Colonic mucosa (tissue), 4 donors: ENCODE data around the gene TTLL11. TPM values are rescaled to one million over a fixed set of nuclear protein-coding genes. Genes with fewer than 3 reads are reported as not detected.

Experiments used
- DNase-seq: peaks from one replicate; pipeline ENCODE4 v3.0.0-alpha.2; 2020
- H3K27ac ChIP-seq: fragments of 200-600 bp; one replicate; pipeline ENCODE4 v1.8.0; 2021
- H3K27me3 ChIP-seq: fragments of 200-600 bp; one replicate; pipeline ENCODE4 v1.8.0; 2021
- H3K36me3 ChIP-seq: fragments of 200-600 bp; one replicate; pipeline ENCODE4 v1.8.0; 2021
- H3K4me1 ChIP-seq: fragments of 200-600 bp; one replicate; pipeline ENCODE4 v1.8.0; 2021; ENCODE audit warnings: mild to moderate bottlenecking
- H3K4me3 ChIP-seq: fragments of 200-600 bp; one replicate; pipeline ENCODE4 v1.8.0; 2021
- H3K9ac ChIP-seq, 2 donors: one replicate each; pipeline ENCODE4 v1.7.0; 2013; ENCODE audit warnings: control low read depth in 2 of 2, low read depth in 2 of 2, low read length in 2 of 2
- H3K9me3 ChIP-seq: fragments of 200-600 bp; one replicate; pipeline ENCODE4 v1.8.0; 2021
- CTCF ChIP-seq: fragments of 200-600 bp; IDR thresholded peaks from one replicate; pipeline ENCODE4 v1.8.0; 2022; ENCODE audit warnings: antibody characterized with exemption, mild to moderate bottlenecking
- intact Hi-C: fragments of 100-400 bp; cut with DNase I; formaldehyde crosslinking; loops from one replicate; pipeline ENCODE4 v1.14.1; 2022
- total RNA-seq, 2 donors: library from RNA; stranded (reverse); fragmentation: NEBNext Ultra II Directional in 1 of 2; extraction: Animal tissue kit (Norgen Biotek cat#: 25700) in 1 of 2; gene quantifications; one replicate each; pipeline ENCODE4 v1.2.1, GENCODE V29; 2021
- donor health status: healthy.
- donor health status: DM: no; HTN: no; CAD: no.
- donor health status: DM: no; HTN: no; CAD: no.

TTLL11 gene
- total RNA-seq, 2 donors from 2014 or later: 5.1 to 5.5 TPM

GRCh38 chr9:122090287-122090883 is 2.7 kb downstream of the TTLL11 start:
- H3K4me3 ChIP-seq: no peak overlapping the region
- no peak for DNase-seq
- H3K9me3 ChIP-seq: no peaks in the 10 kb centered on the region
- H3K27me3 ChIP-seq: no peaks in the 10 kb centered on the region
- H3K9ac ChIP-seq: no peak overlapping the region
- TF ChIP-seq CTCF: no peak
- no peak overlapping the region for H3K27ac ChIP-seq
- H3K36me3 ChIP-seq: no peaks in the 10 kb centered on the region
- intact Hi-C loops: loop anchor here (10.0 kb wide), 1 partner anchor 546 kb away; no protein-coding TSS in a partner anchor
- peaks cover 10% of the 10 kb centered on the region for H3K4me1 ChIP-seq

GRCh38 chr9:122088880-122089706 is 4.0 kb downstream of the TTLL11 start:
- H3K27me3 ChIP-seq: no peaks in the 10 kb centered on the region
- peaks cover 10% of the 10 kb centered on the region for H3K4me1 ChIP-seq
- no peak for DNase-seq
- no peaks in the 10 kb centered on the region for H3K36me3 ChIP-seq
- H3K4me3 ChIP-seq: no peak overlapping the region
- TF ChIP-seq CTCF: no peak
- H3K9ac ChIP-seq: no peak overlapping the region
- no peaks in the 10 kb centered on the region for H3K9me3 ChIP-seq
- H3K27ac ChIP-seq: no peak overlapping the region
- intact Hi-C loops: no loop called here

GRCh38 chr9:122087406-122088200 is 5.5 kb downstream of the TTLL11 start:
- H3K27ac ChIP-seq: peak overlapping the region; percentile 1
- H3K36me3 ChIP-seq: no peaks in the 10 kb centered on the region

GRCh38 chr9:122086873-122087272 is 6.2 kb downstream of the TTLL11 start:
- H3K4me3 ChIP-seq: no peak overlapping the region
- intact Hi-C loops: no loop called here
- no peak overlapping the region for H3K9ac ChIP-seq
- H3K9me3 ChIP-seq: no peaks in the 10 kb centered on the region
- no peaks in the 10 kb centered on the region for H3K27me3 ChIP-seq
- H3K27ac ChIP-seq: no peak overlapping the region
- DNase-seq: no peak
- TF ChIP-seq CTCF: no peak
- H3K4me1 ChIP-seq: peaks cover 4% of the 10 kb centered on the region
- H3K36me3 ChIP-seq: no peaks in the 10 kb centered on the region

More at GRCh38 chr9:122087406-122088200, 5.5 kb downstream of the TTLL11 start:
- no peak overlapping the region for H3K4me3 ChIP-seq
- no peak for TF ChIP-seq CTCF
- no peak for DNase-seq
- no peaks in the 10 kb centered on the region for H3K27me3 ChIP-seq
- no peak overlapping the region for H3K9ac ChIP-seq
- H3K4me1 ChIP-seq: peaks cover 10% of the 10 kb centered on the region
- no peaks in the 10 kb centered on the region for H3K9me3 ChIP-seq
- intact Hi-C loops: no loop called here

DNA sequence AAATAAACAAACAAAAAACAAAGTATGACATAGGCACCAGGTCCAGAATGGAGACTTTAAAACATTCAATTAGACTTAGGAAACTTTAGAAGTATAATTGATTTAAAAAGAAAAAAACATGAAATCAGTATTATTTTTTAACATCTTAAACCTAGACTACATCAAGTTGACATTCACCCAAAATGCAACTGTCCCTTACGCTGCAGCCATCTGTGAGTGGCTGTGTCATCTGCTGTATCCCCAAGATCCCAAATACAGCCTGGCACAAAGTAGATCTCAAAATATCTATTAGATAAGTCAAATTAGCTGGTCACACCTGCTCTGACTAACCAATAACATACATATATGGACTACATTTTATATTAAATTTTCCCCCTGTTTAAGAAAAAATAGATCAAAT is 7.8 kb downstream of the TTLL11 start:
- no peaks in the 10 kb centered on the region for H3K27me3 ChIP-seq
- no peak for TF ChIP-seq CTCF
- H3K4me1 ChIP-seq: no peaks in the 10 kb centered on the region
- no peak overlapping the region for H3K27ac ChIP-seq
- H3K36me3 ChIP-seq: no peaks in the 10 kb centered on the region
- H3K9ac ChIP-seq: no peak overlapping the region
- no peak overlapping the region for H3K4me3 ChIP-seq
- H3K9me3 ChIP-seq: no peaks in the 10 kb centered on the region
- DNase-seq: no peak
- intact Hi-C loops: no loop called here
